ENCODE results near the gene ARSG. TPM values are rescaled to one million over a fixed set of nuclear protein-coding genes. Genes with fewer than 3 reads are reported as not detected.

Gene ARSG
- total RNA-seq, 6 donors from 2014 or later, result 3.6 to 16.8 (median 7.7) TPM

DNA sequence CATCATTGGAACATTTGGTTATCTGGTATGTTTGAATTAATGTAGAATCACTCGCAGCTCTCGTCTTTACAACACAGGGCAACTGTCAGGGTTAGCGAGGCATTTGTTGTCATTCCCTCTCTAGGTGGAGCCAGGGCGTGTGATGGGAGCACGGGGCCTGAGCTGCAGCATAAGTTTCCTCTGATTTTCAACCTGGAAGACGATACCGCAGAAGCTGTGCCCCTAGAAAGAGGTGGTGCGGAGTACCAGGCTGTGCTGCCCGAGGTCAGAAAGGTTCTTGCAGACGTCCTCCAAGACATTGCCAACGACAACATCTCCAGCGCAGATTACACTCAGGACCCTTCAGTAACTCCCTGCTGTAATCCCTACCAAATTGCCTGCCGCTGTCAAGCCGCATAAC lies 128.8 kb downstream of the ARSG start:
- ATAC-seq (ENCODE audit: low FRiP score in 2 of 2), result no peak
- H3K4me1 ChIP-seq, result no peaks in the 10 kb centered on the region

DNA sequence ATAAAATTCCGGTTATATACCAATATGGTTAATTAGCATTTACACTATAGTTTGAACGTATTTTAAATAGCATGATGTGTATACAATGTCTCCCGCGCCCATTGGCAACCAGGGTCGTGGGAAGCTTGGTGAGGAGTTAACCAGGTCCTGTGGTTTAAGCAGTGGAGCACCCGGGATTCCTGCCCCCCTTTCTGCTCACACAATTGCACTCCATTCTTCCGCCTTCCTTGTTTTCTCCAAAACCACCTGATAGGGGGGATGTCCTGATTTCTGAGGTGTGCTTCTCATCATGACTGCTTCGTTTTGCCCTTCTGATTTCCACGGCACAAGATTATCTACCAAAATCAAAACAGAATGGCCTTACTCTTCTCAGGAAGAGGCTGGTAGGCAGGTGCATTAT lies 130.2 kb downstream of the ARSG start:
- peaks cover 6 to 73% (median 50%) of the 10 kb centered on the region in 4 donors for H3K36me3 ChIP-seq
- H3K4me3 ChIP-seq, result no peak overlapping the region
- H3K27ac ChIP-seq, result no peak overlapping the region
- no peak for DNase-seq
- TF ChIP-seq POLR2A (IDR thresholded peaks at IDR 0.05), result no peak
- no peaks in the 10 kb centered on the region for H3K27me3 ChIP-seq
- H3K9me3 ChIP-seq, result peaks cover 0 to 5% (median 1%) of the 10 kb centered on the region in 4 donors
- ATAC-seq (ENCODE audit: low FRiP score in 2 of 2), result no peak
- no peaks in the 10 kb centered on the region for H3K4me1 ChIP-seq
- 93 to 96% methylated on average over 9 of the region's 9 CpGs for WGBS, 2 donors

More for the DNA sequence above, 128.8 kb downstream of the ARSG start:
- Histone ChIP-seq H3K27me3 (no peaks in the 10 kb centered on the region), H3K4me3 (no peak overlapping the region), H3K36me3 (peaks cover 0 to 59% (median 37%) of the 10 kb centered on the region in 4 donors), H3K9me3 (peaks cover 0 to 12% (median 2%) of the 10 kb centered on the region in 4 donors), H3K27ac (no peak overlapping the region)
- no peak for TF ChIP-seq POLR2A (IDR thresholded peaks at IDR 0.05)
- TF ChIP-seq, protein P1, sequence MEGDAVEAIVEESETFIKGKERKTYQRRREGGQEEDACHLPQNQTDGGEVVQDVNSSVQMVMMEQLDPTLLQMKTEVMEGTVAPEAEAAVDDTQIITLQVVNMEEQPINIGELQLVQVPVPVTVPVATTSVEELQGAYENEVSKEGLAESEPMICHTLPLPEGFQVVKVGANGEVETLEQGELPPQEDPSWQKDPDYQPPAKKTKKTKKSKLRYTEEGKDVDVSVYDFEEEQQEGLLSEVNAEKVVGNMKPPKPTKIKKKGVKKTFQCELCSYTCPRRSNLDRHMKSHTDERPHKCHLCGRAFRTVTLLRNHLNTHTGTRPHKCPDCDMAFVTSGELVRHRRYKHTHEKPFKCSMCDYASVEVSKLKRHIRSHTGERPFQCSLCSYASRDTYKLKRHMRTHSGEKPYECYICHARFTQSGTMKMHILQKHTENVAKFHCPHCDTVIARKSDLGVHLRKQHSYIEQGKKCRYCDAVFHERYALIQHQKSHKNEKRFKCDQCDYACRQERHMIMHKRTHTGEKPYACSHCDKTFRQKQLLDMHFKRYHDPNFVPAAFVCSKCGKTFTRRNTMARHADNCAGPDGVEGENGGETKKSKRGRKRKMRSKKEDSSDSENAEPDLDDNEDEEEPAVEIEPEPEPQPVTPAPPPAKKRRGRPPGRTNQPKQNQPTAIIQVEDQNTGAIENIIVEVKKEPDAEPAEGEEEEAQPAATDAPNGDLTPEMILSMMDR (IDR thresholded peaks at IDR 0.05), result no peak
- TF ChIP-seq EP300 (IDR thresholded peaks at IDR 0.05), result no peak
- TF ChIP-seq POLR2AphosphoS5 (IDR thresholded peaks at IDR 0.05), result no peak
- WGBS, 2 donors, result 92 to 95% methylated on average over 14 of the region's 14 CpGs
- no peak for DNase-seq

DNA sequence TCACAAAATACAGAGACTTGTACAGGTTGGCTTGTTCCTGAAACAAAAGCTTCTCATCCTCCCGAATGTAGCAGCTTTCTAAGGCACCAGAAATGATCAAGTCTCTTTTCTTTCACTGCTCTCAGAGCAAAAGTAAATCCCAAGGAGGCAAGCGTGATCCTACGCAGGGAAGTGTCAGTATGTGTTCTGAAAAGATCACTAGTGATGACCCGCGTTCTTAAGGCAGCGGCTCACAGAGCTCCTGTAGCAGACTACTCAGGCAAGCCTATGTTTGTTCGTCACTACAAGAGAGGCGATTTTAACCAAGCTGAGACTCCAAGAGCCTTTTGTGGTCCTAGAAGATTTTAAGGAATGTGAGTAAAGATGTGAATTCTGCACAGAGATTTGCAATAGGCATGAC lies 131.5 kb downstream of the ARSG start:
- 84 to 89% methylated on average over 8 of the region's 8 CpGs for WGBS, 2 donors
- Histone ChIP-seq H3K9me3 (no peaks in the 10 kb centered on the region), H3K27me3 (no peaks in the 10 kb centered on the region), H3K4me3 (no peak overlapping the region), H3K27ac (no peak overlapping the region), H3K4me1 (no peaks in the 10 kb centered on the region), H3K36me3 (peaks cover 12 to 87% (median 62%) of the 10 kb centered on the region in 4 donors)
- DNase-seq (no peak), ATAC-seq (ENCODE audit: low FRiP score in 2 of 2) (no peak)
- no peak for TF ChIP-seq EP300 (IDR thresholded peaks at IDR 0.05)
- TF ChIP-seq, protein P1 (IDR thresholded peaks at IDR 0.05), result no peak
- no peak for TF ChIP-seq POLR2AphosphoS5 (IDR thresholded peaks at IDR 0.05)
- TF ChIP-seq POLR2A (IDR thresholded peaks at IDR 0.05), result no peak

DNA sequence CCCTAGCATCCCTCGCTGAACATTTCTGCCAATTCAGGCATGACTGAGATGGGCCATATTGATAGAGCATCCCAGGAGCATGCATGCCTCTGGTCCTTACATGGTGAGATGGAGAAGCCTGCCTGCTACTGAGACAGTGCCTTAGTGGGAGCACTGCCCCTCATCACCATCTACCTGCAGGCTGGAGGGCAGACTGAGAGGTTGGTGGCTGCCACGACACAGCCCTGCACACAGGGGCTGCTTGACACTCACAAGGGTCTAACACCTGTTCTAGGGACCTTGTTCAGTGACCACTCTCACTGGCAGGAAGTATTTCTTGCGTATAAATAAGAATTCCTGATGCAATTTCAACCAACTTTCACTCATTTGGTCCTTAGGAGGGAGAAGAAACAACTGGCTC lies 132.0 kb downstream of the ARSG start:
- H3K4me1 ChIP-seq, result no peaks in the 10 kb centered on the region
- no peaks in the 10 kb centered on the region for H3K9me3 ChIP-seq
- H3K4me3 ChIP-seq, result no peak overlapping the region
- DNase-seq (no peak), ATAC-seq (ENCODE audit: low FRiP score in 2 of 2) (no peak)
- H3K27ac ChIP-seq, result no peak overlapping the region
- WGBS, 2 donors, result 90 to 92% methylated on average over 3 of the region's 3 CpGs
- peaks cover 12 to 91% (median 67%) of the 10 kb centered on the region in 4 donors for H3K36me3 ChIP-seq
- no peaks in the 10 kb centered on the region for H3K27me3 ChIP-seq
- TF ChIP-seq POLR2A (IDR thresholded peaks at IDR 0.05) (no peak), EP300 (IDR thresholded peaks at IDR 0.05) (no peak)

DNA sequence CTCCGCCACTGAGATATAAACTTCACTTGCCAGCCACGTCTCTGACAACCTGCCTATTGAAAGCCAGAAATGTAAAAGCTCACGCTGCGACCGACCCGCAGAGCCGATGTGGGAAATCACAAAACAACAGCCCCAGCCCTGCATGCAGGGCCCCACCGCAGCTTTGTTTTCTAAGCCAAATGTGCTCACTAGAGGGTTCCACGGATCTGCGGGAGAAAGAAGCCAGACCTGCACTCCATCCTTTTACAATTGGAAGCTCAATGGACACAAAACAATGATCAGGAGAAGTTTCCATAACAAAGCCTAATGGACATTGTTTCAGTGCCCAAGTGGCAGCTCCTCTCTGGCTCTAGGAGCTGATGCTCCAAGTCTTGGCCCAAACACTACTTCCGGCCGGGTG lies 132.9 kb downstream of the ARSG start:
- ATAC-seq (ENCODE audit: low FRiP score in 2 of 2) (no peak), DNase-seq (no peak)

DNA sequence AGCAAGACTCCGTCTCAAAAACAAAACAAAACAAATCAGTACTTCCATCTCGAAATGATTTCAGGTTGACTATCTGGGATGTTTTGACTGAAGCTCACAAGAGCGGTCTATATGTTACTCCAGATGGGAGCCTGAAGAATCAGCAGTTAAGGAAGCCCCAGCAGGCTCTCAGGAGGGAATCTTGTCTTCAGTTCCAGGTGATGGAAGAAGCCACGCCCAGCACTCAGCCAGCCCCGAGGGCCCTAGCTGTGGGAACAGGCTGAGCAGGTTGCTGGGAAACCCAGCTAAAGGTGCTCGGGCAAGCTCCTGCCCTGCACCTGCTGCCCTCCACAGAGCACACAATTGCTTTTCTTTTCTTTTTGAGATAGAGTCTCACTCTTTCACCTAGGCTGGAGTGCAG lies 133.6 kb downstream of the ARSG start:
- H3K27ac ChIP-seq, result no peak overlapping the region

More for the DNA sequence above, 132.9 kb downstream of the ARSG start:
- no peak overlapping the region for H3K4me3 ChIP-seq
- H3K4me1 ChIP-seq, result no peaks in the 10 kb centered on the region
- peaks cover 12 to 100% (median 75%) of the 10 kb centered on the region in 4 donors for H3K36me3 ChIP-seq
- H3K9me3 ChIP-seq, result no peaks in the 10 kb centered on the region
- H3K27ac ChIP-seq, result no peak overlapping the region
- no peaks in the 10 kb centered on the region for H3K27me3 ChIP-seq
- TF ChIP-seq POLR2A (IDR thresholded peaks at IDR 0.05), result no peak
- WGBS, 2 donors, result 85 to 100% methylated on average over 6 to 12 of the region's 12 CpGs

More for the DNA sequence above, 133.6 kb downstream of the ARSG start:
- no peaks in the 10 kb centered on the region for H3K4me1 ChIP-seq
- H3K36me3 ChIP-seq, result peaks cover 14 to 100% (median 78%) of the 10 kb centered on the region in 4 donors
- no peak overlapping the region for H3K4me3 ChIP-seq
- TF ChIP-seq POLR2A (IDR thresholded peaks at IDR 0.05) (no peak), EP300 (IDR thresholded peaks at IDR 0.05) (no peak), POLR2AphosphoS5 (IDR thresholded peaks at IDR 0.05) (no peak)
- TF ChIP-seq, protein P1 (IDR thresholded peaks at IDR 0.05), result no peak
- WGBS, 2 donors, result 70 to 82% methylated on average over 3 to 6 of the region's 6 CpGs
- no peaks in the 10 kb centered on the region for H3K9me3 ChIP-seq
- DNase-seq (peak; percentile 45 to 82), ATAC-seq (ENCODE audit: low FRiP score in 2 of 2) (peak in 1 of 2 donors; percentile 69)
- H3K27me3 ChIP-seq, result no peaks in the 10 kb centered on the region
